ENCODE data around the gene BEX3.

BEX3 gene

DNA sequence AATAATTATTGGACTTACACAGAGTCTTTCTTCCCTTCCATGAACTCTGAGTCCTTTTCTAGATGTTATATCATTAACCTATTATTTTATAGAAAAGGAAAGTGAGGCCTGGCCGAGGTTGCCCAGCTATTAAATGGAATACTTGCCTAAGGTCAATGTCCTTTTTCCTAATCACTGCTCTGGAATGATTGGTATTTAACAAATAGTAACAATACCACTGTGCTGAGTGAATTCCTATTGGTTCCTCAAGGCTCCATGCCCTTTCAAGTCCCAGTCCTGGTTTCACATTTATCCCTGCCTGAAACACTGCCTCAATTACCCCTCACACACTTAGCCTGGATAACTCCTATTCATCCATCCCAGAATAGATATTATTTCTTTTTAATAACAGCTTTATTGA lies 13.9 kb upstream of the BEX3 start:
- ChIA-PET POLR2A (no interaction called here), CTCF (interaction anchor here (0.6 kb wide), 1 partner anchor 33 kb away, joined by 3 read pairs; the partner anchor contains the start of gene TCEAL7)
- Histone ChIP-seq H3K36me3 (ENCODE audit: control insufficient read depth in 2 of 2, insufficient read depth in 1 of 2, low read length in 2 of 2) (peaks cover 0 to 8% of the 10 kb centered on the region in 2 experiments; a peak in 1 of 3 replicates), H3K4me1 (ENCODE audit: control insufficient read depth, insufficient read depth, low read length) (no peaks in the 10 kb centered on the region), H3K27ac (ENCODE audit: extremely low read depth, low read depth, low read length) (no peak overlapping the region), H3K4me3 (ENCODE audit: low read depth, low read length) (no peak overlapping the region), H3K9me3 (ENCODE audit: control insufficient read depth, insufficient read depth, low read depth, low read length) (no peaks in the 10 kb centered on the region)
- TF ChIP-seq ZNF311 (tag by site-specific recombination; IDR thresholded peaks at IDR 0.05; ENCODE audit: borderline replicate concordance): no peak
- TF ChIP-seq, protein P1, sequence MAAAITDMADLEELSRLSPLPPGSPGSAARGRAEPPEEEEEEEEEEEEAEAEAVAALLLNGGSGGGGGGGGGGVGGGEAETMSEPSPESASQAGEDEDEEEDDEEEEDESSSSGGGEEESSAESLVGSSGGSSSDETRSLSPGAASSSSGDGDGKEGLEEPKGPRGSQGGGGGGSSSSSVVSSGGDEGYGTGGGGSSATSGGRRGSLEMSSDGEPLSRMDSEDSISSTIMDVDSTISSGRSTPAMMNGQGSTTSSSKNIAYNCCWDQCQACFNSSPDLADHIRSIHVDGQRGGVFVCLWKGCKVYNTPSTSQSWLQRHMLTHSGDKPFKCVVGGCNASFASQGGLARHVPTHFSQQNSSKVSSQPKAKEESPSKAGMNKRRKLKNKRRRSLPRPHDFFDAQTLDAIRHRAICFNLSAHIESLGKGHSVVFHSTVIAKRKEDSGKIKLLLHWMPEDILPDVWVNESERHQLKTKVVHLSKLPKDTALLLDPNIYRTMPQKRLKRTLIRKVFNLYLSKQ (tag by site-specific recombination; IDR thresholded peaks at IDR 0.05; ENCODE audit: borderline replicate concordance): no peak
- TF ChIP-seq, protein P2, sequence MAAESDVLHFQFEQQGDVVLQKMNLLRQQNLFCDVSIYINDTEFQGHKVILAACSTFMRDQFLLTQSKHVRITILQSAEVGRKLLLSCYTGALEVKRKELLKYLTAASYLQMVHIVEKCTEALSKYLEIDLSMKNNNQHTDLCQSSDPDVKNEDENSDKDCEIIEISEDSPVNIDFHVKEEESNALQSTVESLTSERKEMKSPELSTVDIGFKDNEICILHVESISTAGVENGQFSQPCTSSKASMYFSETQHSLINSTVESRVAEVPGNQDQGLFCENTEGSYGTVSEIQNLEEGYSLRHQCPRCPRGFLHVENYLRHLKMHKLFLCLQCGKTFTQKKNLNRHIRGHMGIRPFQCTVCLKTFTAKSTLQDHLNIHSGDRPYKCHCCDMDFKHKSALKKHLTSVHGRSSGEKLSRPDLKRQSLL (tag by site-specific recombination; IDR thresholded peaks at IDR 0.05): no peak
- TF ChIP-seq ZNF394 (tag by site-specific recombination; IDR thresholded peaks at IDR 0.05; ENCODE audit: borderline replicate concordance): no peak
- no peak for TF ChIP-seq ZNF2 (tag by site-specific recombination; IDR thresholded peaks at IDR 0.05)
- TF ChIP-seq, protein P3, sequence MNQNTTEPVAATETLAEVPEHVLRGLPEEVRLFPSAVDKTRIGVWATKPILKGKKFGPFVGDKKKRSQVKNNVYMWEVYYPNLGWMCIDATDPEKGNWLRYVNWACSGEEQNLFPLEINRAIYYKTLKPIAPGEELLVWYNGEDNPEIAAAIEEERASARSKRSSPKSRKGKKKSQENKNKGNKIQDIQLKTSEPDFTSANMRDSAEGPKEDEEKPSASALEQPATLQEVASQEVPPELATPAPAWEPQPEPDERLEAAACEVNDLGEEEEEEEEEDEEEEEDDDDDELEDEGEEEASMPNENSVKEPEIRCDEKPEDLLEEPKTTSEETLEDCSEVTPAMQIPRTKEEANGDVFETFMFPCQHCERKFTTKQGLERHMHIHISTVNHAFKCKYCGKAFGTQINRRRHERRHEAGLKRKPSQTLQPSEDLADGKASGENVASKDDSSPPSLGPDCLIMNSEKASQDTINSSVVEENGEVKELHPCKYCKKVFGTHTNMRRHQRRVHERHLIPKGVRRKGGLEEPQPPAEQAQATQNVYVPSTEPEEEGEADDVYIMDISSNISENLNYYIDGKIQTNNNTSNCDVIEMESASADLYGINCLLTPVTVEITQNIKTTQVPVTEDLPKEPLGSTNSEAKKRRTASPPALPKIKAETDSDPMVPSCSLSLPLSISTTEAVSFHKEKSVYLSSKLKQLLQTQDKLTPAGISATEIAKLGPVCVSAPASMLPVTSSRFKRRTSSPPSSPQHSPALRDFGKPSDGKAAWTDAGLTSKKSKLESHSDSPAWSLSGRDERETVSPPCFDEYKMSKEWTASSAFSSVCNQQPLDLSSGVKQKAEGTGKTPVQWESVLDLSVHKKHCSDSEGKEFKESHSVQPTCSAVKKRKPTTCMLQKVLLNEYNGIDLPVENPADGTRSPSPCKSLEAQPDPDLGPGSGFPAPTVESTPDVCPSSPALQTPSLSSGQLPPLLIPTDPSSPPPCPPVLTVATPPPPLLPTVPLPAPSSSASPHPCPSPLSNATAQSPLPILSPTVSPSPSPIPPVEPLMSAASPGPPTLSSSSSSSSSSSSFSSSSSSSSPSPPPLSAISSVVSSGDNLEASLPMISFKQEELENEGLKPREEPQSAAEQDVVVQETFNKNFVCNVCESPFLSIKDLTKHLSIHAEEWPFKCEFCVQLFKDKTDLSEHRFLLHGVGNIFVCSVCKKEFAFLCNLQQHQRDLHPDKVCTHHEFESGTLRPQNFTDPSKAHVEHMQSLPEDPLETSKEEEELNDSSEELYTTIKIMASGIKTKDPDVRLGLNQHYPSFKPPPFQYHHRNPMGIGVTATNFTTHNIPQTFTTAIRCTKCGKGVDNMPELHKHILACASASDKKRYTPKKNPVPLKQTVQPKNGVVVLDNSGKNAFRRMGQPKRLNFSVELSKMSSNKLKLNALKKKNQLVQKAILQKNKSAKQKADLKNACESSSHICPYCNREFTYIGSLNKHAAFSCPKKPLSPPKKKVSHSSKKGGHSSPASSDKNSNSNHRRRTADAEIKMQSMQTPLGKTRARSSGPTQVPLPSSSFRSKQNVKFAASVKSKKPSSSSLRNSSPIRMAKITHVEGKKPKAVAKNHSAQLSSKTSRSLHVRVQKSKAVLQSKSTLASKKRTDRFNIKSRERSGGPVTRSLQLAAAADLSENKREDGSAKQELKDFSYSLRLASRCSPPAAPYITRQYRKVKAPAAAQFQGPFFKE (tag by site-specific recombination; IDR thresholded peaks at IDR 0.05; ENCODE audit: borderline replicate concordance): no peak
- TF ChIP-seq ZFP41 (tag by site-specific recombination; IDR thresholded peaks at IDR 0.05; ENCODE audit: borderline replicate concordance): no peak
- no peak for TF ChIP-seq ZNF175 (tag by site-specific recombination; IDR thresholded peaks at IDR 0.05)
- no peak for TF ChIP-seq ZNF658 (tag by site-specific recombination; IDR thresholded peaks at IDR 0.05)
- TF ChIP-seq ZNF843 (tag by site-specific recombination; IDR thresholded peaks at IDR 0.05): no peak
- no peak for TF ChIP-seq ZNF571 (tag by site-specific recombination; IDR thresholded peaks at IDR 0.05)

DNA sequence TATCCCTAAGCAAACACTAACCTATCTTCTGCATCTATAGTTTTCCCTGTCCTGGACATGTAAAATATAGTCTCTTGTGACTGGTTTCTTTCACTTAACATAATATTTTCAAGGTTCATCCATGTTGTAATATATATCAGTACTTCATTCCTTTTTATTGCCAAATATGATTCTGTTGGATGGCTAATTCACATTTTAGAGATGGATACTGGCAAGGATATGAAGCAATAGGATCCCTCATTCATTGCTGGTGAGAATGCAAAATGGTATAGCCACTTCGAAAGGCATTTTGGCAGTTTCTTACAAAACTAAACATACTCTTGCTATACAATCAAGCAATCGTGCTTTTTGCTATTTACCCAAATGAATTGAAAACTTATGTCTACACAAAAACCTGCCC lies 13.3 kb upstream of the BEX3 start:
- H3K9me3 ChIP-seq (ENCODE audit: control insufficient read depth, insufficient read depth, low read depth, low read length): no peaks in the 10 kb centered on the region
- H3K36me3 ChIP-seq (ENCODE audit: control insufficient read depth in 2 of 2, insufficient read depth in 1 of 2, low read length in 2 of 2): peaks cover 0 to 3% of the 10 kb centered on the region in 2 experiments; a peak in 1 of 3 replicates
- CTCF ChIA-PET: interaction anchor here (0.6 kb wide), 1 partner anchor 33 kb away, joined by 3 read pairs; the partner anchor contains the start of gene TCEAL7
- POLR2A ChIA-PET: no interaction called here
- H3K27ac ChIP-seq (ENCODE audit: extremely low read depth, low read depth, low read length): no peak overlapping the region
- H3K4me3 ChIP-seq (ENCODE audit: low read depth, low read length): no peak overlapping the region
- no peaks in the 10 kb centered on the region for H3K4me1 ChIP-seq (ENCODE audit: control insufficient read depth, insufficient read depth, low read length)
- TF ChIP-seq, protein P4, sequence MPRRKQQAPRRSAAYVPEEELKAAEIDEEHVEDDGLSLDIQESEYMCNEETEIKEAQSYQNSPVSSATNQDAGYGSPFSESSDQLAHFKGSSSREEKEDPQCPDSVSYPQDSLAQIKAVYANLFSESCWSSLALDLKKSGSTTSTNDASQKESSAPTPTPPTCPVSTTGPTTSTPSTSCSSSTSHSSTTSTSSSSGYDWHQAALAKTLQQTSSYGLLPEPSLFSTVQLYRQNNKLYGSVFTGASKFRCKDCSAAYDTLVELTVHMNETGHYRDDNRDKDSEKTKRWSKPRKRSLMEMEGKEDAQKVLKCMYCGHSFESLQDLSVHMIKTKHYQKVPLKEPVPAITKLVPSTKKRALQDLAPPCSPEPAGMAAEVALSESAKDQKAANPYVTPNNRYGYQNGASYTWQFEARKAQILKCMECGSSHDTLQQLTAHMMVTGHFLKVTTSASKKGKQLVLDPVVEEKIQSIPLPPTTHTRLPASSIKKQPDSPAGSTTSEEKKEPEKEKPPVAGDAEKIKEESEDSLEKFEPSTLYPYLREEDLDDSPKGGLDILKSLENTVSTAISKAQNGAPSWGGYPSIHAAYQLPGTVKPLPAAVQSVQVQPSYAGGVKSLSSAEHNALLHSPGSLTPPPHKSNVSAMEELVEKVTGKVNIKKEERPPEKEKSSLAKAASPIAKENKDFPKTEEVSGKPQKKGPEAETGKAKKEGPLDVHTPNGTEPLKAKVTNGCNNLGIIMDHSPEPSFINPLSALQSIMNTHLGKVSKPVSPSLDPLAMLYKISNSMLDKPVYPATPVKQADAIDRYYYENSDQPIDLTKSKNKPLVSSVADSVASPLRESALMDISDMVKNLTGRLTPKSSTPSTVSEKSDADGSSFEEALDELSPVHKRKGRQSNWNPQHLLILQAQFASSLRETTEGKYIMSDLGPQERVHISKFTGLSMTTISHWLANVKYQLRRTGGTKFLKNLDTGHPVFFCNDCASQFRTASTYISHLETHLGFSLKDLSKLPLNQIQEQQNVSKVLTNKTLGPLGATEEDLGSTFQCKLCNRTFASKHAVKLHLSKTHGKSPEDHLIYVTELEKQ (tag by site-specific recombination; IDR thresholded peaks at IDR 0.05; ENCODE audit: borderline replicate concordance): no peak
- TF ChIP-seq, protein P5, sequence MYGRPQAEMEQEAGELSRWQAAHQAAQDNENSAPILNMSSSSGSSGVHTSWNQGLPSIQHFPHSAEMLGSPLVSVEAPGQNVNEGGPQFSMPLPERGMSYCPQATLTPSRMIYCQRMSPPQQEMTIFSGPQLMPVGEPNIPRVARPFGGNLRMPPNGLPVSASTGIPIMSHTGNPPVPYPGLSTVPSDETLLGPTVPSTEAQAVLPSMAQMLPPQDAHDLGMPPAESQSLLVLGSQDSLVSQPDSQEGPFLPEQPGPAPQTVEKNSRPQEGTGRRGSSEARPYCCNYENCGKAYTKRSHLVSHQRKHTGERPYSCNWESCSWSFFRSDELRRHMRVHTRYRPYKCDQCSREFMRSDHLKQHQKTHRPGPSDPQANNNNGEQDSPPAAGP (tag by site-specific recombination; IDR thresholded peaks at IDR 0.05): no peak
- no peak for TF ChIP-seq ZNF768 (tag by site-specific recombination; IDR thresholded peaks at IDR 0.05)
- no peak for TF ChIP-seq ZNF302 (tag by site-specific recombination; IDR thresholded peaks at IDR 0.05; ENCODE audit: low read depth)
- no peak for TF ChIP-seq ZNF138 (tag by site-specific recombination; IDR thresholded peaks at IDR 0.05; ENCODE audit: borderline replicate concordance)
- TF ChIP-seq RBAK (tag by site-specific recombination; IDR thresholded peaks at IDR 0.05): no peak
- no peak for TF ChIP-seq ZFP41 (tag by site-specific recombination; IDR thresholded peaks at IDR 0.05; ENCODE audit: borderline replicate concordance)
- TF ChIP-seq ZNF114 (tag by site-specific recombination; IDR thresholded peaks at IDR 0.05): no peak
- TF ChIP-seq, protein P6, sequence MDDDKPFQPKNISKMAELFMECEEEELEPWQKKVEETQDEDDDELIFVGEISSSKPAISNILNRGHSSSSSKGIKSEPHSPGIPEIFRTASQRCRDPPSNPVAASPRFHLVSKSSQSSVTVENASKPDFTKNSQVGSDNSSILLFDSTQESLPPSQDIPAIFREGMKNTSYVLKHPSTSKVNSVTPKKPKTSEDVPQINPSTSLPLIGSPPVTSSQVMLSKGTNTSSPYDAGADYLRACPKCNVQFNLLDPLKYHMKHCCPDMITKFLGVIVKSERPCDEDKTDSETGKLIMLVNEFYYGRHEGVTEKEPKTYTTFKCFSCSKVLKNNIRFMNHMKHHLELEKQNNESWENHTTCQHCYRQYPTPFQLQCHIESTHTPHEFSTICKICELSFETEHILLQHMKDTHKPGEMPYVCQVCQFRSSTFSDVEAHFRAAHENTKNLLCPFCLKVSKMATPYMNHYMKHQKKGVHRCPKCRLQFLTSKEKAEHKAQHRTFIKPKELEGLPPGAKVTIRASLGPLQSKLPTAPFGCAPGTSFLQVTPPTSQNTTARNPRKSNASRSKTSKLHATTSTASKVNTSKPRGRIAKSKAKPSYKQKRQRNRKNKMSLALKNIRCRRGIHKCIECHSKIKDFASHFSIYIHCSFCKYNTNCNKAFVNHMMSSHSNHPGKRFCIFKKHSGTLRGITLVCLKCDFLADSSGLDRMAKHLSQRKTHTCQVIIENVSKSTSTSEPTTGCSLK (tag by site-specific recombination; IDR thresholded peaks at IDR 0.05): no peak

All from HEK293 (cell line).